GM23338 (cell line): Measurements from ENCODE around the gene POLR2H. TPM values are rescaled to one million over a fixed set of nuclear protein-coding genes. Genes with fewer than 3 reads are reported as not detected.
A peak's percentile ranks its signal among the peaks of the same experiment; 100 is the strongest.

Experiments used
- ATAC-seq: fragments of 200-7000 bp; cut with Tn5 transposase; 3 replicates; pipeline ENCODE4 v1.9.1; 2020
- DNase-seq: peaks from one replicate; pipeline ENCODE4 v3.0.0-alpha.2; 2015; ENCODE audit warnings: low spot score
- H2AFZ ChIP-seq: fragments of 200-600 bp; sonication (generic); 2 replicates; pipeline ENCODE4 v1.8.0; 2016; ENCODE audit warnings: antibody characterized with exemption, mild to moderate bottlenecking, moderate library complexity
- H3F3A ChIP-seq: fragments of 200-600 bp; sonication (generic); replicated peaks from 2 replicates; pipeline ENCODE4 v1.8.0; 2017; ENCODE audit warnings: antibody characterized with exemption, mixed run types, low read depth
- H3K27ac ChIP-seq: fragments of 200-600 bp; sonication (generic); 2 replicates; pipeline ENCODE4 v1.6.1; 2016; ENCODE audit warnings: low read depth
- H3K27me3 ChIP-seq: fragments of 200-600 bp; sonication (generic); 2 replicates; pipeline ENCODE4 v1.8.0; 2016; ENCODE audit warnings: mild to moderate bottlenecking, mixed run types, moderate library complexity; ENCODE audit not compliant: insufficient read depth
- H3K36me3 ChIP-seq: fragments of 200-600 bp; sonication (generic); 2 replicates; pipeline ENCODE4 v1.8.0; 2016; ENCODE audit warnings: mild to moderate bottlenecking; ENCODE audit not compliant: insufficient read depth
- H3K4me1 ChIP-seq: fragments of 200-600 bp; sonication (generic); 2 replicates; pipeline ENCODE4 v1.8.0; 2016; ENCODE audit warnings: mild to moderate bottlenecking, moderate library complexity; ENCODE audit not compliant: insufficient read depth
- H3K4me2 ChIP-seq: fragments of 200-600 bp; sonication (generic); 2 replicates; pipeline ENCODE4 v1.7.1; 2017; ENCODE audit warnings: mixed run types
- H3K4me3 ChIP-seq: fragments of 200-600 bp; sonication (generic); 2 replicates; pipeline ENCODE4 v1.6.1; 2016; ENCODE audit warnings: mixed run types
- H3K79me2 ChIP-seq: fragments of 200-600 bp; sonication (generic); replicated peaks from 2 replicates; pipeline ENCODE4 v1.8.0; 2017; ENCODE audit warnings: mild to moderate bottlenecking; ENCODE audit not compliant: insufficient read depth
- H3K9me2 ChIP-seq: fragments of 200-600 bp; sonication (generic); 2 replicates; pipeline ENCODE4 v1.8.0; 2017; ENCODE audit not compliant: insufficient read depth
- H4K20me1 ChIP-seq: fragments of 200-600 bp; sonication (generic); replicated peaks from 2 replicates; pipeline ENCODE4 v1.8.0; 2017; ENCODE audit warnings: mild to moderate bottlenecking; ENCODE audit not compliant: insufficient read depth
- H3K27ac Mint-ChIP-seq: 2 replicates; pipeline ENCODE4 v1.8.0; 2020; ENCODE audit warnings: inconsistent platforms, mild to moderate bottlenecking, moderate library complexity, mixed read lengths
- H3K27me3 Mint-ChIP-seq: 3 replicates; pipeline ENCODE4 v1.8.0; 2022; ENCODE audit warnings: low read depth, mild to moderate bottlenecking, moderate library complexity, mixed read lengths, inconsistent platforms; ENCODE audit not compliant: insufficient read depth, poor library complexity
- H3K36me3 Mint-ChIP-seq: 3 replicates; pipeline ENCODE4 v1.8.0; 2021; ENCODE audit warnings: low read depth, mild to moderate bottlenecking, inconsistent platforms, moderate library complexity, mixed read lengths
- H3K4me1 Mint-ChIP-seq: 3 replicates; pipeline ENCODE4 v1.8.0; 2020; ENCODE audit warnings: mild to moderate bottlenecking, inconsistent platforms, mixed read lengths
- H3K4me3 Mint-ChIP-seq: 3 replicates; pipeline ENCODE4 v1.8.0; 2021; ENCODE audit warnings: moderate library complexity, mild to moderate bottlenecking, inconsistent platforms, mixed read lengths
- H3K9me3 Mint-ChIP-seq: 3 replicates; pipeline ENCODE4 v1.8.0; 2020; ENCODE audit warnings: moderate library complexity, mild to moderate bottlenecking, inconsistent platforms, mixed read lengths
- CREB1 ChIP-seq: fragments of 250-450 bp; sonication (Bioruptor Pico); IDR thresholded peaks from 2 replicates; pipeline ENCODE4 v1.5.0; 2020; ENCODE audit warnings: low read depth, mild to moderate bottlenecking, moderate library complexity
- EZH2 ChIP-seq: fragments of 200-600 bp; sonication (generic); IDR thresholded peaks from one replicate; pipeline ENCODE4 v1.8.0; 2017; ENCODE audit warnings: antibody characterized with exemption, mild to moderate bottlenecking, low read depth; ENCODE audit not compliant: unreplicated experiment
- EZH2phosphoT487 ChIP-seq: fragments of 200-600 bp; sonication (generic); IDR thresholded peaks from one replicate; pipeline ENCODE4 v1.8.1; 2018; ENCODE audit warnings: antibody characterized with exemption; ENCODE audit not compliant: unreplicated experiment
- JUNB ChIP-seq: IDR thresholded peaks from one replicate; pipeline ENCODE4 v1.6.1; 2016; ENCODE audit warnings: antibody characterized with exemption; ENCODE audit not compliant: unreplicated experiment
- NANOG ChIP-seq: IDR thresholded peaks from 2 replicates; pipeline ENCODE4 v1.6.1; 2016; ENCODE audit warnings: antibody characterized with exemption, borderline replicate concordance
- POLR2AphosphoS5 ChIP-seq: IDR thresholded peaks from 2 replicates; pipeline ENCODE4 v1.6.1; 2016; ENCODE audit warnings: antibody characterized with exemption, low read depth
- STAT1 ChIP-seq: IDR thresholded peaks from one replicate; pipeline ENCODE4 v1.6.1; 2016; ENCODE audit warnings: antibody characterized with exemption; ENCODE audit not compliant: unreplicated experiment
- ZNF114 ChIP-seq: fragments of 250-450 bp; sonication (Bioruptor Pico); IDR thresholded peaks from 2 replicates; pipeline ENCODE4 v1.5.0; 2020; ENCODE audit warnings: mild to moderate bottlenecking, moderate library complexity
- ZNF331 ChIP-seq: fragments of 250-450 bp; sonication (Bioruptor Pico); IDR thresholded peaks from 2 replicates; pipeline ENCODE4 v1.5.0; 2020; ENCODE audit warnings: low read depth, mild to moderate bottlenecking, moderate library complexity
- polyA plus RNA-seq: library from polyadenylated mRNA; unstranded; fragments of >200 nt; fragmentation: Nextera tagmentation; extraction: Ambion mirVana; gene quantifications from 2 replicates; pipeline ENCODE4 v1.2.1, GENCODE V29; 2016
- total RNA-seq: library from RNA; depleted of rRNA; stranded (reverse); fragments of >200 nt; shearing (Covaris generic); gene quantifications from 2 replicates; pipeline ENCODE4 v1.2.3, GENCODE V29; 2014
- TF ChIP-seq, protein P1 (sequence below): IDR thresholded peaks from 2 replicates; pipeline ENCODE4 v1.6.1; 2016; ENCODE audit warnings: antibody characterized with exemption
- TF ChIP-seq, protein P2 (sequence below), 2 experiments: fragments of 200-600 bp in 1 of 2; sonication (generic) in 1 of 2; conservative IDR thresholded peaks; 2 replicates each; pipeline versions ENCODE4 v1.5.1 to v1.6.1; 2016 to 2017; ENCODE audit warnings: antibody characterized with exemption in 2 of 2, low read depth in 2 of 2, mild to moderate bottlenecking in 2 of 2, moderate library complexity in 1 of 2
- TF ChIP-seq, protein P3 (sequence below): IDR thresholded peaks from one replicate; pipeline ENCODE4 v1.6.1; 2018; ENCODE audit warnings: antibody characterized with exemption; ENCODE audit not compliant: unreplicated experiment
- TF ChIP-seq, protein P4 (sequence below): fragments of 250-450 bp; sonication (Bioruptor Pico); IDR thresholded peaks from 2 replicates; pipeline ENCODE4 v1.5.0; 2020; ENCODE audit warnings: mild to moderate bottlenecking, moderate library complexity

Gene POLR2H
- total and polyA plus RNA-seq, 2 experiments from 2014 or later, result 190 to 199 TPM

DNA sequence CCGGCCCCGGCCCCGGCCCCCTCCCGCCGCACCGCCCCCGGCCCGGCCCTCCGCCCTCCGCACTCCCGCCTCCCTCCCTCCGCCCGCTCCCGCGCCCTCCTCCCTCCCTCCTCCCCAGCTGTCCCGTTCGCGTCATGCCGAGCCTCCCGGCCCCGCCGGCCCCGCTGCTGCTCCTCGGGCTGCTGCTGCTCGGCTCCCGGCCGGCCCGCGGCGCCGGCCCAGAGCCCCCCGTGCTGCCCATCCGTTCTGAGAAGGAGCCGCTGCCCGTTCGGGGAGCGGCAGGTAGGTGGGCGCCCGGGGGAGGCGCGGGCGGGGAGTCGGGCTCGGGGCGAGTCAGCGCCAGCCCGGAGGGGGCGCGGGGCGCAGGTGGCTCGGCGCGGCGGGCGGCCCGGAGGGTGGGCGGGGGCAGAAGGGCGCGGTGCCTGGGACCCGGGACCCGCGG lies 18.7 kb downstream of the POLR2H start:
- H3K36me3 ChIP-seq, result no peaks in the 10 kb centered on the region
- H4K20me1 ChIP-seq, result no peaks in the 10 kb centered on the region
- peak; percentile 81 for DNase-seq
- no peak; the same call in 1 of the 3 replicates for ATAC-seq
- peak overlapping the region; percentile 64 for H3K4me3 ChIP-seq
- H3K27me3 ChIP-seq, result peaks cover 62% of the 10 kb centered on the region
- Mint-ChIP-seq H3K9me3 (no peaks in the 10 kb centered on the region), H3K36me3 (no peaks in the 10 kb centered on the region), H3K27ac (no peak overlapping the region), H3K27me3 (peaks cover 63% of the 10 kb centered on the region), H3K4me1 (peaks cover 39% of the 10 kb centered on the region), H3K4me3 (no peak overlapping the region)
- peak overlapping the region; percentile 87; the same call in 1 of the 2 replicates for H3K4me2 ChIP-seq
- 0 out of 2 replicates have a peak, but pooled peaks cover 4% of the 10 kb centered on the region for H3F3A ChIP-seq
- no peaks in the 10 kb centered on the region for H3K9me2 ChIP-seq
- no peak for TF ChIP-seq EZH2phosphoT487
- no peak for TF ChIP-seq STAT1
- TF ChIP-seq, protein P1, sequence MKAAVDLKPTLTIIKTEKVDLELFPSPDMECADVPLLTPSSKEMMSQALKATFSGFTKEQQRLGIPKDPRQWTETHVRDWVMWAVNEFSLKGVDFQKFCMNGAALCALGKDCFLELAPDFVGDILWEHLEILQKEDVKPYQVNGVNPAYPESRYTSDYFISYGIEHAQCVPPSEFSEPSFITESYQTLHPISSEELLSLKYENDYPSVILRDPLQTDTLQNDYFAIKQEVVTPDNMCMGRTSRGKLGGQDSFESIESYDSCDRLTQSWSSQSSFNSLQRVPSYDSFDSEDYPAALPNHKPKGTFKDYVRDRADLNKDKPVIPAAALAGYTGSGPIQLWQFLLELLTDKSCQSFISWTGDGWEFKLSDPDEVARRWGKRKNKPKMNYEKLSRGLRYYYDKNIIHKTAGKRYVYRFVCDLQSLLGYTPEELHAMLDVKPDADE, result no peak
- no peak for TF ChIP-seq JUNB
- no peak for TF ChIP-seq EZH2
- no peak for TF ChIP-seq ZNF331 (CRISPR knock-in tag)
- TF ChIP-seq, protein P2, sequence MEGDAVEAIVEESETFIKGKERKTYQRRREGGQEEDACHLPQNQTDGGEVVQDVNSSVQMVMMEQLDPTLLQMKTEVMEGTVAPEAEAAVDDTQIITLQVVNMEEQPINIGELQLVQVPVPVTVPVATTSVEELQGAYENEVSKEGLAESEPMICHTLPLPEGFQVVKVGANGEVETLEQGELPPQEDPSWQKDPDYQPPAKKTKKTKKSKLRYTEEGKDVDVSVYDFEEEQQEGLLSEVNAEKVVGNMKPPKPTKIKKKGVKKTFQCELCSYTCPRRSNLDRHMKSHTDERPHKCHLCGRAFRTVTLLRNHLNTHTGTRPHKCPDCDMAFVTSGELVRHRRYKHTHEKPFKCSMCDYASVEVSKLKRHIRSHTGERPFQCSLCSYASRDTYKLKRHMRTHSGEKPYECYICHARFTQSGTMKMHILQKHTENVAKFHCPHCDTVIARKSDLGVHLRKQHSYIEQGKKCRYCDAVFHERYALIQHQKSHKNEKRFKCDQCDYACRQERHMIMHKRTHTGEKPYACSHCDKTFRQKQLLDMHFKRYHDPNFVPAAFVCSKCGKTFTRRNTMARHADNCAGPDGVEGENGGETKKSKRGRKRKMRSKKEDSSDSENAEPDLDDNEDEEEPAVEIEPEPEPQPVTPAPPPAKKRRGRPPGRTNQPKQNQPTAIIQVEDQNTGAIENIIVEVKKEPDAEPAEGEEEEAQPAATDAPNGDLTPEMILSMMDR (conservative IDR thresholded peaks at IDR 0.05; ENCODE audit: low read depth in 2 of 2), result no peak
- TF ChIP-seq, protein P3, sequence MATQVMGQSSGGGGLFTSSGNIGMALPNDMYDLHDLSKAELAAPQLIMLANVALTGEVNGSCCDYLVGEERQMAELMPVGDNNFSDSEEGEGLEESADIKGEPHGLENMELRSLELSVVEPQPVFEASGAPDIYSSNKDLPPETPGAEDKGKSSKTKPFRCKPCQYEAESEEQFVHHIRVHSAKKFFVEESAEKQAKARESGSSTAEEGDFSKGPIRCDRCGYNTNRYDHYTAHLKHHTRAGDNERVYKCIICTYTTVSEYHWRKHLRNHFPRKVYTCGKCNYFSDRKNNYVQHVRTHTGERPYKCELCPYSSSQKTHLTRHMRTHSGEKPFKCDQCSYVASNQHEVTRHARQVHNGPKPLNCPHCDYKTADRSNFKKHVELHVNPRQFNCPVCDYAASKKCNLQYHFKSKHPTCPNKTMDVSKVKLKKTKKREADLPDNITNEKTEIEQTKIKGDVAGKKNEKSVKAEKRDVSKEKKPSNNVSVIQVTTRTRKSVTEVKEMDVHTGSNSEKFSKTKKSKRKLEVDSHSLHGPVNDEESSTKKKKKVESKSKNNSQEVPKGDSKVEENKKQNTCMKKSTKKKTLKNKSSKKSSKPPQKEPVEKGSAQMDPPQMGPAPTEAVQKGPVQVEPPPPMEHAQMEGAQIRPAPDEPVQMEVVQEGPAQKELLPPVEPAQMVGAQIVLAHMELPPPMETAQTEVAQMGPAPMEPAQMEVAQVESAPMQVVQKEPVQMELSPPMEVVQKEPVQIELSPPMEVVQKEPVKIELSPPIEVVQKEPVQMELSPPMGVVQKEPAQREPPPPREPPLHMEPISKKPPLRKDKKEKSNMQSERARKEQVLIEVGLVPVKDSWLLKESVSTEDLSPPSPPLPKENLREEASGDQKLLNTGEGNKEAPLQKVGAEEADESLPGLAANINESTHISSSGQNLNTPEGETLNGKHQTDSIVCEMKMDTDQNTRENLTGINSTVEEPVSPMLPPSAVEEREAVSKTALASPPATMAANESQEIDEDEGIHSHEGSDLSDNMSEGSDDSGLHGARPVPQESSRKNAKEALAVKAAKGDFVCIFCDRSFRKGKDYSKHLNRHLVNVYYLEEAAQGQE, result no peak
- TF ChIP-seq, protein P4, sequence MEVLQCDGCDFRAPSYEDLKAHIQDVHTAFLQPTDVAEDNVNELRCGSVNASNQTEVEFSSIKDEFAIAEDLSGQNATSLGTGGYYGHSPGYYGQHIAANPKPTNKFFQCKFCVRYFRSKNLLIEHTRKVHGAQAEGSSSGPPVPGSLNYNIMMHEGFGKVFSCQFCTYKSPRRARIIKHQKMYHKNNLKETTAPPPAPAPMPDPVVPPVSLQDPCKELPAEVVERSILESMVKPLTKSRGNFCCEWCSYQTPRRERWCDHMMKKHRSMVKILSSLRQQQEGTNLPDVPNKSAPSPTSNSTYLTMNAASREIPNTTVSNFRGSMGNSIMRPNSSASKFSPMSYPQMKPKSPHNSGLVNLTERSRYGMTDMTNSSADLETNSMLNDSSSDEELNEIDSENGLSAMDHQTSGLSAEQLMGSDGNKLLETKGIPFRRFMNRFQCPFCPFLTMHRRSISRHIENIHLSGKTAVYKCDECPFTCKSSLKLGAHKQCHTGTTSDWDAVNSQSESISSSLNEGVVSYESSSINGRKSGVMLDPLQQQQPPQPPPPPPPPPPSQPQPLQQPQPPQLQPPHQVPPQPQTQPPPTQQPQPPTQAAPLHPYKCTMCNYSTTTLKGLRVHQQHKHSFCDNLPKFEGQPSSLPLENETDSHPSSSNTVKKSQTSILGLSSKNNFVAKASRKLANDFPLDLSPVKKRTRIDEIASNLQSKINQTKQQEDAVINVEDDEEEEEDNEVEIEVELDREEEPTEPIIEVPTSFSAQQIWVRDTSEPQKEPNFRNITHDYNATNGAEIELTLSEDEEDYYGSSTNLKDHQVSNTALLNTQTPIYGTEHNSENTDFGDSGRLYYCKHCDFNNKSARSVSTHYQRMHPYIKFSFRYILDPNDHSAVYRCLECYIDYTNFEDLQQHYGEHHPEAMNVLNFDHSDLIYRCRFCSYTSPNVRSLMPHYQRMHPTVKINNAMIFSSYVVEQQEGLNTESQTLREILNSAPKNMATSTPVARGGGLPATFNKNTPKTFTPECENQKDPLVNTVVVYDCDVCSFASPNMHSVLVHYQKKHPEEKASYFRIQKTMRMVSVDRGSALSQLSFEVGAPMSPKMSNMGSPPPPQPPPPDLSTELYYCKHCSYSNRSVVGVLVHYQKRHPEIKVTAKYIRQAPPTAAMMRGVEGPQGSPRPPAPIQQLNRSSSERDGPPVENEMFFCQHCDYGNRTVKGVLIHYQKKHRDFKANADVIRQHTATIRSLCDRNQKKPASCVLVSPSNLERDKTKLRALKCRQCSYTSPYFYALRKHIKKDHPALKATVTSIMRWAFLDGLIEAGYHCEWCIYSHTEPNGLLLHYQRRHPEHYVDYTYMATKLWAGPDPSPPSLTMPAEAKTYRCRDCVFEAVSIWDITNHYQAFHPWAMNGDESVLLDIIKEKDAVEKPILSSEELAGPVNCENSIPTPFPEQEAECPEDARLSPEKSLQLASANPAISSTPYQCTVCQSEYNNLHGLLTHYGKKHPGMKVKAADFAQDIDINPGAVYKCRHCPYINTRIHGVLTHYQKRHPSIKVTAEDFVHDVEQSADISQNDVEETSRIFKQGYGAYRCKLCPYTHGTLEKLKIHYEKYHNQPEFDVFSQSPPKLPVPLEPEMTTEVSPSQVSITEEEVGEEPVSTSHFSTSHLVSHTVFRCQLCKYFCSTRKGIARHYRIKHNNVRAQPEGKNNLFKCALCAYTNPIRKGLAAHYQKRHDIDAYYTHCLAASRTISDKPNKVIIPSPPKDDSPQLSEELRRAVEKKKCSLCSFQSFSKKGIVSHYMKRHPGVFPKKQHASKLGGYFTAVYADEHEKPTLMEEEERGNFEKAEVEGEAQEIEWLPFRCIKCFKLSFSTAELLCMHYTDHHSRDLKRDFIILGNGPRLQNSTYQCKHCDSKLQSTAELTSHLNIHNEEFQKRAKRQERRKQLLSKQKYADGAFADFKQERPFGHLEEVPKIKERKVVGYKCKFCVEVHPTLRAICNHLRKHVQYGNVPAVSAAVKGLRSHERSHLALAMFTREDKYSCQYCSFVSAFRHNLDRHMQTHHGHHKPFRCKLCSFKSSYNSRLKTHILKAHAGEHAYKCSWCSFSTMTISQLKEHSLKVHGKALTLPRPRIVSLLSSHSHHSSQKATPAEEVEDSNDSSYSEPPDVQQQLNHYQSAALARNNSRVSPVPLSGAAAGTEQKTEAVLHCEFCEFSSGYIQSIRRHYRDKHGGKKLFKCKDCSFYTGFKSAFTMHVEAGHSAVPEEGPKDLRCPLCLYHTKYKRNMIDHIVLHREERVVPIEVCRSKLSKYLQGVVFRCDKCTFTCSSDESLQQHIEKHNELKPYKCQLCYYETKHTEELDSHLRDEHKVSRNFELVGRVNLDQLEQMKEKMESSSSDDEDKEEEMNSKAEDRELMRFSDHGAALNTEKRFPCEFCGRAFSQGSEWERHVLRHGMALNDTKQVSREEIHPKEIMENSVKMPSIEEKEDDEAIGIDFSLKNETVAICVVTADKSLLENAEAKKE (CRISPR knock-in tag), result no peak
- TF ChIP-seq NANOG, result no peak
- TF ChIP-seq POLR2AphosphoS5, result no peak
- no peak for TF ChIP-seq CREB1
- no peak for TF ChIP-seq ZNF114 (CRISPR knock-in tag)
- peaks cover 35% of the 10 kb centered on the region for H3K4me1 ChIP-seq
- no peak overlapping the region for H2AFZ ChIP-seq
- no peak overlapping the region for H3K27ac ChIP-seq
- H3K79me2 ChIP-seq, result no peaks in the 10 kb centered on the region
